ENCODE measurements around the gene MOB3A. TPM values are rescaled to one million over a fixed set of nuclear protein-coding genes. Genes with fewer than 3 reads are reported as not detected.

MOB3A gene
- total and polyA plus RNA-seq, 9 of the 15 experiments (the other 6 are each of a cell fraction or from before 2014, with no cell fraction given): 1.1 to 24.1 (median 6.0) TPM

- TF ChIP-seq, protein P1, sequence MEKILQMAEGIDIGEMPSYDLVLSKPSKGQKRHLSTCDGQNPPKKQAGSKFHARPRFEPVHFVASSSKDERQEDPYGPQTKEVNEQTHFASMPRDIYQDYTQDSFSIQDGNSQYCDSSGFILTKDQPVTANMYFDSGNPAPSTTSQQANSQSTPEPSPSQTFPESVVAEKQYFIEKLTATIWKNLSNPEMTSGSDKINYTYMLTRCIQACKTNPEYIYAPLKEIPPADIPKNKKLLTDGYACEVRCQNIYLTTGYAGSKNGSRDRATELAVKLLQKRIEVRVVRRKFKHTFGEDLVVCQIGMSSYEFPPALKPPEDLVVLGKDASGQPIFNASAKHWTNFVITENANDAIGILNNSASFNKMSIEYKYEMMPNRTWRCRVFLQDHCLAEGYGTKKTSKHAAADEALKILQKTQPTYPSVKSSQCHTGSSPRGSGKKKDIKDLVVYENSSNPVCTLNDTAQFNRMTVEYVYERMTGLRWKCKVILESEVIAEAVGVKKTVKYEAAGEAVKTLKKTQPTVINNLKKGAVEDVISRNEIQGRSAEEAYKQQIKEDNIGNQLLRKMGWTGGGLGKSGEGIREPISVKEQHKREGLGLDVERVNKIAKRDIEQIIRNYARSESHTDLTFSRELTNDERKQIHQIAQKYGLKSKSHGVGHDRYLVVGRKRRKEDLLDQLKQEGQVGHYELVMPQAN (IDR thresholded peaks at IDR 0.05; ENCODE audit: borderline replicate concordance): no peak
- TF ChIP-seq POLR2B (IDR thresholded peaks at IDR 0.05; ENCODE audit: low read depth, partially characterized antibody): peak; percentile 39
- TF ChIP-seq ATF1 (CRISPR knock-in tag; IDR thresholded peaks at IDR 0.05): no peak
- peak; percentile 40 for TF ChIP-seq ATF1 (tag; IDR thresholded peaks at IDR 0.05)
- 0 out of 2 replicates have a peak, but pooled peaks have one; percentile 24 for TF ChIP-seq HDGF (IDR thresholded peaks at IDR 0.05)
- peak; percentile 79 for TF ChIP-seq PRPF4 (IDR thresholded peaks at IDR 0.05; ENCODE audit: insufficient read depth, low read depth, low read length, poor library complexity, severe bottlenecking)
- TF ChIP-seq SREBF2 (CRISPR knock-in tag; IDR thresholded peaks at IDR 0.05): peak; percentile 30; the same call in 1 of the 2 replicates
- peak; percentile 16 for TF ChIP-seq PRDM10 (IDR thresholded peaks at IDR 0.05; ENCODE audit: partially characterized antibody)
- no peak for TF ChIP-seq ID3 (CRISPR knock-in tag; IDR thresholded peaks at IDR 0.05)
- peak; percentile 5; the same call in 1 of the 2 replicates for TF ChIP-seq ID3 (tag; IDR thresholded peaks at IDR 0.05)
- peak; percentile 9; the same call in 1 of the 2 replicates for TF ChIP-seq RB1 (IDR thresholded peaks at IDR 0.05; ENCODE audit: low read depth)
- no peak for TF ChIP-seq DDX20 (tag; IDR thresholded peaks at IDR 0.05; ENCODE audit: low read depth)
- 0 out of 2 replicates have a peak, but pooled peaks have one; percentile 22 for TF ChIP-seq SUPT5H (IDR thresholded peaks at IDR 0.05)
- TF ChIP-seq CEBPG (CRISPR knock-in tag; IDR thresholded peaks at IDR 0.05): peak; percentile 66; the same call in 1 of the 2 replicates
- TF ChIP-seq CEBPG (tag; conservative IDR thresholded peaks at IDR 0.05 in 1 of 2, IDR thresholded peaks at IDR 0.05 in 1 of 2): peak in 1 of 2 experiments; percentile 67; a peak in 2 of 4 replicates
- TF ChIP-seq, protein P2, sequence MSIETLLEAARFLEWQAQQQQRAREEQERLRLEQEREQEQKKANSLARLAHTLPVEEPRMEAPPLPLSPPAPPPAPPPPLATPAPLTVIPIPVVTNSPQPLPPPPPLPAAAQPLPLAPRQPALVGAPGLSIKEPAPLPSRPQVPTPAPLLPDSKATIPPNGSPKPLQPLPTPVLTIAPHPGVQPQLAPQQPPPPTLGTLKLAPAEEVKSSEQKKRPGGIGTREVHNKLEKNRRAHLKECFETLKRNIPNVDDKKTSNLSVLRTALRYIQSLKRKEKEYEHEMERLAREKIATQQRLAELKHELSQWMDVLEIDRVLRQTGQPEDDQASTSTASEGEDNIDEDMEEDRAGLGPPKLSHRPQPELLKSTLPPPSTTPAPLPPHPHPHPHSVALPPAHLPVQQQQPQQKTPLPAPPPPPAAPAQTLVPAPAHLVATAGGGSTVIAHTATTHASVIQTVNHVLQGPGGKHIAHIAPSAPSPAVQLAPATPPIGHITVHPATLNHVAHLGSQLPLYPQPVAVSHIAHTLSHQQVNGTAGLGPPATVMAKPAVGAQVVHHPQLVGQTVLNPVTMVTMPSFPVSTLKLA (conservative IDR thresholded peaks at IDR 0.05): peak; percentile 23 to 49; a peak in 2 of 4 replicates
- peak; percentile 56 for TF ChIP-seq SP1 (CRISPR knock-in tag; IDR thresholded peaks at IDR 0.05)
- TF ChIP-seq, protein P3, sequence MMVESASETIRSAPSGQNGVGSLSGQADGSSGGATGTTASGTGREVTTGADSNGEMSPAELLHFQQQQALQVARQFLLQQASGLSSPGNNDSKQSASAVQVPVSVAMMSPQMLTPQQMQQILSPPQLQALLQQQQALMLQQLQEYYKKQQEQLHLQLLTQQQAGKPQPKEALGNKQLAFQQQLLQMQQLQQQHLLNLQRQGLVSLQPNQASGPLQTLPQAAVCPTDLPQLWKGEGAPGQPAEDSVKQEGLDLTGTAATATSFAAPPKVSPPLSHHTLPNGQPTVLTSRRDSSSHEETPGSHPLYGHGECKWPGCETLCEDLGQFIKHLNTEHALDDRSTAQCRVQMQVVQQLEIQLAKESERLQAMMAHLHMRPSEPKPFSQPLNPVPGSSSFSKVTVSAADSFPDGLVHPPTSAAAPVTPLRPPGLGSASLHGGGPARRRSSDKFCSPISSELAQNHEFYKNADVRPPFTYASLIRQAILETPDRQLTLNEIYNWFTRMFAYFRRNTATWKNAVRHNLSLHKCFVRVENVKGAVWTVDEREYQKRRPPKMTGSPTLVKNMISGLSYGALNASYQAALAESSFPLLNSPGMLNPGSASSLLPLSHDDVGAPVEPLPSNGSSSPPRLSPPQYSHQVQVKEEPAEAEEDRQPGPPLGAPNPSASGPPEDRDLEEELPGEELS (CRISPR knock-in tag; IDR thresholded peaks at IDR 0.05; ENCODE audit: borderline replicate concordance): peak; percentile 52; the same call in 1 of the 2 replicates
Observed at GRCh38 chr19:2049741-2050348, 46.3 kb downstream of the MOB3A start (continued).

Measured in K562 (cell line).